NCI-H187 treated with DMSO at 0.1 percent for 48 hours (cell line): Measurements from ENCODE around the gene ASB16.

Source experiments
- DNase-seq: peaks from one replicate; lab custom pipeline; 2025; lab: John Stamatoyannopoulos, UW

ASB16 gene

DNA sequence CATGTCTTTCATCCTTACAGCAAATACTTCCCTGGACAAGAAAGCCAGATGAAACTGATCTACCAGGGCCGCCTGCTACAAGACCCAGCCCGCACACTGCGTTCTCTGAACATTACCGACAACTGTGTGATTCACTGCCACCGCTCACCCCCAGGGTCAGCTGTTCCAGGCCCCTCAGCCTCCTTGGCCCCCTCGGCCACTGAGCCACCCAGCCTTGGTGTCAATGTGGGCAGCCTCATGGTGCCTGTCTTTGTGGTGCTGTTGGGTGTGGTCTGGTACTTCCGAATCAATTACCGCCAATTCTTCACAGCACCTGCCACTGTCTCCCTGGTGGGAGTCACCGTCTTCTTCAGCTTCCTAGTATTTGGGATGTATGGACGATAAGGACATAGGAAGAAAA, 20.0 kb downstream of the ASB16 start:
- DNase-seq = no peak

DNA sequence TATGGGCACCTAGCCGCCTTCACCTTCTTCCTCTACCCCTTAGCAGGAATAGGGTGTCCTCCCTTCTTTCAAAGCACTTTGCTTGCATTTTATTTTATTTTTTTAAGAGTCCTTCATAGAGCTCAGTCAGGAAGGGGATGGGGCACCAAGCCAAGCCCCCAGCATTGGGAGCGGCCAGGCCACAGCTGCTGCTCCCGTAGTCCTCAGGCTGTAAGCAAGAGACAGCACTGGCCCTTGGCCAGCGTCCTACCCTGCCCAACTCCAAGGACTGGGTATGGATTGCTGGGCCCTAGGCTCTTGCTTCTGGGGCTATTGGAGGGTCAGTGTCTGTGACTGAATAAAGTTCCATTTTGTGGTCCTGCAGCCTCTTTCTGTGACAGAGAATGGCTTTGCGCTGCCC, 20.9 kb downstream of the ASB16 start:
- DNase-seq = no peak

DNA sequence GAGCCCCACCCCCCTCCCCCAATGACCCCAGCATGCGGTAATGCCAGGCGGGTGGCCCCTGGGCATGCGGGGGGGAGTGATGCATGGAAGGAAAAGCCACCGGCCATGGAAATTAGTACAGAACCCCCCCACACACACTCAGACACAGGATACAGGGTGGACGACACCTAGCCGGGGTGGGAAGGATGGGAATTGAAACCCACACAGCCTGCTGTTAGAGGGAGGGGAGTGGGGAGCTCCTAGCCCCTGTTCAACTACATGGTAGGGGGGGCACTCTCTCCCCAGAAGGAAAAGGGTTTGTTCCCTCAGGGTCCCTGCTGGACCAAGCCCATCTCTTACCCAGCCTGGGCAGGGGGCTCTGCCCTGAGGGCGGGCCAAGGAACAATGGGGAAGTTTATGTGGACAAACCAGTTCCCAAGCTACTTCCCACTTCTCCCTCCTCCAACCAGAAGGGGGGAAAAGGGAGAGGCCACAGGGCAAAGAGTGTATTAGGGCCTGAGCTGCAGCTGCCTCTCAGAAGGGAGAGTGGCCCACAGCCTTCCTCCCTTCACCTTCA, 21.5 kb downstream of the ASB16 start:
- no peak for DNase-seq

DNA sequence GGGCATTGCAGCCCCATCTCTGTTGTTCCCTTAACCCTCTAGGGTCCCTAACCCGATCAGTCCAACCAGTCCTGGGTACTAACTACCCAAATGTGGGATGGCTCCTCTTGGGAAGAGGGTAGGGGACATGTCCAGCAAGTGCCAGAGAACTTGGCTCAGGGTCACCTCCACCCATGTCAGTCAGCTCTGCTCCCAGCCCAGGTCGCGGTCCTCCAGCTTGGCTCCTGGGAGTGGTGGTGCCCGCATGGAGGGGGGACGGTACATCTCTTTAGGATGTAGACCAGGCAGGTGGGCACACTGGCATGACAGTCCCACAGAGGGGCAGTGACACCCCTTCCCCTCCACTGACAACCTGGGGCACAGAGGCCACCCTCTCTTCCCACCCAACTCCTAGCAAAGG, 22.2 kb downstream of the ASB16 start:
- no peak for DNase-seq

GRCh38 chr17:44193326-44194084, 23.0 kb downstream of the ASB16 start:
- DNase-seq = no peak

GRCh38 chr17:44197107-44197506, 26.6 kb downstream of the ASB16 start:
- no peak for DNase-seq

GRCh38 chr17:44197980-44198720, 27.6 kb downstream of the ASB16 start:
- DNase-seq = no peak

DNA sequence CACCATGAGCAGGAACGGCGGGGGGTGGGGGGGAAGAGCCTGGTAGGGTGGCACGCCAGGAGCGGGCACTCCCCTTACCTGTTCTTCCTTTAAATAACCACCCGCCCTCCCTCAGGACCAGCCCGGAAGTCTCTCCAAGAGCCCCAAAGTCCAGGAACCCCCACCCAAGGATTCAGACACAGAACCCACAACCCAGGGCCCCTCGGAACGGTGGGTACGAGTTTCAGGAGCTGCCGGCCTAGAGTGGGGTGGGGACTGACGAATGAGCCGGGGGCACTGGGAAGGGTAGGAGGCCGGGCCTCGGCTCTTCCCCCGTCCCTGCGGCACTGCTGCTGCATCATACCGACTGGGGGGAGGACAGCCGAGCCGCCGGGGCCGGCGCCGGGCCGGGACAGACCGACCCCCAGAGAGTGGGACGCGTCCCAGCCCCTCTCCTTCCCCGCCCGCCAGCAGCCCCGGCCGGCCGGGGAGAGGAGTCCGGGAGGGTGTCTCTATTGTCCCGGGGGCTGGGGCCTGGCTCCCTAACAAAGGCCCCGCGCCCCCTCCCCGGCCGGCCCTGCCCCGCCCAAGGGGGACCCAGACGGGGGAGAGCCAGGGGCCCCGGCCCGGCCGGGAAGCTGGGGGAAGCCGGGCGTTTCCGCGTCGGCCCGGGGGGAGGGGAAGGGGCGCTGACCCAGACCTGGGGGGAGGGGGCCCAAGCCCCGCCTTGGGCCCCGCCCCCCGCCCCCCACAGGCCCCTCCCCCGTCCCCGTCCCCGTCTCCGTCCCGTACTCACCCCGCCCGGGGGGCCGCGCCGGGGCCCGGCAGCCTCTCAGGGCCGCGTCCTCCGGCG, 28.4 kb downstream of the ASB16 start:
- DNase-seq = no peak

- DNase-seq = peak; percentile 75
These were observed 29.3 kb downstream of the ASB16 start, which contains the start of gene ATXN7L3 for GRCh38 chr17:44199553-44200477. Gene ATXN7L3 (minus strand): TSS chr17:44199884. CDS start chr17:44198070, 1,814 bp downstream.

- no peak for DNase-seq
These were observed 30.1 kb downstream of the ASB16 start for GRCh38 chr17:44200478-44201155.

DNA sequence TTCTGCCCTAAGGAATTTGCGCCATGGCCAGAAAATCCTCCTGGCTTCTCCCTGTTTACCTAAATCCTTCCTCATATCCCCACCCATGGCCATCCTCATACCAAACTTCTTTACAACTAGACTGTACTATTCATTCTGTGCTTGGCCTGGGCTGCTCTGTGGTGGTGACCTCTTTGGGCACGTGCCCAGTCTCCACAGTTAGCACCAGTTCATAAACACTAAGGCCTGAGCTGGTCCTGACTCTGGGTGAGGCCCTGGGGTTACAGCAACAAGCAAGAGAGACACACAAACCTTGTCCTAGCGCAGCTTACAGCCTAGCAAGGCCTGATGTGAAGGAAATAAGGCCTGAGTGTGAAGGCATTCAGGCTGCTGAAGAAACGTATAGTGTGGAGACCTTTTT, 32.3 kb downstream of the ASB16 start:
- no peak for DNase-seq

GRCh38 chr17:44203731-44204440, 33.4 kb downstream of the ASB16 start:
- no peak for DNase-seq

- no peak for DNase-seq
These were observed 34.0 kb downstream of the ASB16 start for GRCh38 chr17:44204441-44204882.

- no peak for DNase-seq
These were observed 35.7 kb downstream of the ASB16 start for GRCh38 chr17:44205962-44206824.

GRCh38 chr17:44206825-44207155, 36.3 kb downstream of the ASB16 start:
- no peak for DNase-seq

GRCh38 chr17:44207319-44207718, 36.8 kb downstream of the ASB16 start:
- no peak for DNase-seq

GRCh38 chr17:44207743-44208142, 37.2 kb downstream of the ASB16 start:
- no peak for DNase-seq

- DNase-seq = no peak
These were observed 39.4 kb downstream of the ASB16 start for GRCh38 chr17:44209786-44210341.
